PC-3 (cell line): ENCODE data around the gene ACSL6. TPM values are rescaled to one million over a fixed set of nuclear protein-coding genes. Genes with fewer than 3 reads are reported as not detected.

Experiments
- ATAC-seq: fragments of 200-7000 bp; cut with Tn5 transposase; 2 replicates; pipeline ENCODE4 v1.9.1; 2020; ENCODE audit warnings: mild to moderate bottlenecking, moderate library complexity
- BruUV-seq: library from RNA; stranded (reverse); fragments of 400-500 nt; replicated peaks from 2 replicates; lab custom pipeline; 2021; lab: Mats Ljungman, UMichigan
- CTCF ChIA-PET: fragments of 300-600 bp; sonication (Branson Sonifier 250); formaldehyde crosslinking; loops from one replicate; lab custom pipeline; 2022; ENCODE audit warnings: antibody characterized with exemption; lab: Charles Lee
- POLR2A ChIA-PET: fragments of 300-600 bp; sonication (Branson Sonifier 250); formaldehyde crosslinking; loops from one replicate; lab custom pipeline; 2022; ENCODE audit warnings: antibody characterized with exemption; ENCODE audit not compliant: unreplicated experiment; lab: Charles Lee
- DNase-seq: peaks from one replicate; pipeline ENCODE4 v3.0.0-alpha.2; 2015
- H2AFZ ChIP-seq: fragments of 300-600 bp; sonication (generic); 2 replicates; pipeline ENCODE4 v1.6.0; 2016; ENCODE audit warnings: antibody characterized with exemption, low read length
- H3F3A ChIP-seq: fragments of 300-600 bp; sonication (generic); one replicate; pipeline ENCODE4 v1.6.0; 2017; ENCODE audit warnings: antibody characterized with exemption, low read length, control low read depth, mild to moderate bottlenecking; ENCODE audit not compliant: unreplicated experiment
- H3K27ac ChIP-seq: fragments of 300-600 bp; sonication (generic); 2 replicates; pipeline ENCODE4 v1.5.1; 2016; ENCODE audit warnings: mild to moderate bottlenecking, low read length
- H3K27me3 ChIP-seq: fragments of 300-600 bp; sonication (generic); 2 replicates; pipeline ENCODE4 v1.6.1; 2016; ENCODE audit warnings: low read length, mixed read lengths
- H3K36me3 ChIP-seq: fragments of 300-600 bp; sonication (generic); 2 replicates; pipeline ENCODE4 v1.6.1; 2016; ENCODE audit warnings: low read depth, mixed run types, low read length, mixed read lengths
- H3K4me1 ChIP-seq: fragments of 300-600 bp; sonication (generic); 2 replicates; pipeline ENCODE4 v1.5.1; 2016; ENCODE audit warnings: low read length; ENCODE audit not compliant: insufficient read depth
- H3K4me2 ChIP-seq: fragments of 300-600 bp; sonication (generic); 2 replicates; pipeline ENCODE4 v1.6.0; 2016; ENCODE audit warnings: low read length
- H3K4me3 ChIP-seq: fragments of 300-600 bp; sonication (generic); 2 replicates; pipeline ENCODE4 v1.5.1; 2016; ENCODE audit warnings: mild to moderate bottlenecking, low read length, mixed read lengths
- H3K79me2 ChIP-seq: fragments of 300-600 bp; sonication (generic); 2 replicates; pipeline ENCODE4 v1.6.1; 2017; ENCODE audit warnings: low read length, mixed read lengths
- H3K9ac ChIP-seq: fragments of 300-600 bp; sonication (generic); 2 replicates; pipeline ENCODE4 v1.6.0; 2016; ENCODE audit warnings: mild to moderate bottlenecking, low read length
- H3K9me2 ChIP-seq: fragments of 300-600 bp; sonication (generic); replicated peaks from 2 replicates; pipeline ENCODE4 v1.6.1; 2016; ENCODE audit warnings: mixed run types, low read length, mixed read lengths
- H3K9me3 ChIP-seq: fragments of 300-600 bp; sonication (generic); 2 replicates; pipeline ENCODE4 v1.6.1; 2016; ENCODE audit warnings: low read length, mixed read lengths
- H4K20me1 ChIP-seq: fragments of 300-600 bp; sonication (generic); 2 replicates; pipeline ENCODE4 v1.6.1; 2016; ENCODE audit warnings: low read length, mixed read lengths
- CTCF ChIP-seq: fragments of 300-600 bp; sonication (generic); conservative IDR thresholded peaks from 2 replicates; pipeline ENCODE4 v1.5.1; 2017; ENCODE audit warnings: antibody characterized with exemption, low read depth, mild to moderate bottlenecking, low read length
- EZH2 ChIP-seq: fragments of 300-600 bp; sonication (generic); IDR thresholded peaks from one replicate; pipeline ENCODE4 v1.6.1; 2017; ENCODE audit warnings: antibody characterized with exemption, mild to moderate bottlenecking, low read length; ENCODE audit not compliant: unreplicated experiment
- EZH2phosphoT487 ChIP-seq: fragments of 300-600 bp; sonication (generic); IDR thresholded peaks from 2 replicates; pipeline ENCODE4 v1.6.1; 2018; ENCODE audit warnings: mild to moderate bottlenecking, antibody characterized with exemption, low read length, borderline replicate concordance
- intact Hi-C: fragments of 100-400 bp; cut with micrococcal nuclease; formaldehyde crosslinking; loops from 2 replicates; pipeline ENCODE4 v1.9.0; 2023
- total RNA-seq: library from RNA; depleted of rRNA; stranded (reverse); fragments of >200 nt; gene quantifications from 2 replicates; pipeline ENCODE4 v1.2.3, GENCODE V29; 2014

Gene ACSL6
- total RNA-seq, 1 experiment from 2014 or later = 0.15 TPM

GRCh38 chr5:131981516-131981915, 29.9 kb downstream of the ACSL6 start:
- no peaks in the 10 kb centered on the region for H3K9me3 ChIP-seq
- no peak for TF ChIP-seq CTCF
- no peak for TF ChIP-seq EZH2
- TF ChIP-seq EZH2phosphoT487 = no peak
- POLR2A ChIA-PET = interaction anchor here (0.6 kb wide), 1 partner anchor 34 kb away, joined by 14 read pairs; no protein-coding TSS in a partner anchor
- H3K9me2 ChIP-seq = no peaks in the 10 kb centered on the region
- no peaks in the 10 kb centered on the region for H3F3A ChIP-seq
- H3K27ac ChIP-seq = no peak overlapping the region
- no peaks in the 10 kb centered on the region for H3K79me2 ChIP-seq
- intact Hi-C loops = no loop called here
- H3K27me3 ChIP-seq = no peaks in the 10 kb centered on the region
- H3K36me3 ChIP-seq = no peaks in the 10 kb centered on the region
- BruUV-seq = no TSS peak
- DNase-seq (no peak), ATAC-seq (no peak)
- CTCF ChIA-PET = no interaction called here
- H2AFZ ChIP-seq = no peak overlapping the region
- no peak overlapping the region for H3K4me2 ChIP-seq
- H4K20me1 ChIP-seq = no peaks in the 10 kb centered on the region
- no peak overlapping the region for H3K4me3 ChIP-seq
- H3K4me1 ChIP-seq = no peaks in the 10 kb centered on the region
- H3K9ac ChIP-seq = no peak overlapping the region

DNA sequence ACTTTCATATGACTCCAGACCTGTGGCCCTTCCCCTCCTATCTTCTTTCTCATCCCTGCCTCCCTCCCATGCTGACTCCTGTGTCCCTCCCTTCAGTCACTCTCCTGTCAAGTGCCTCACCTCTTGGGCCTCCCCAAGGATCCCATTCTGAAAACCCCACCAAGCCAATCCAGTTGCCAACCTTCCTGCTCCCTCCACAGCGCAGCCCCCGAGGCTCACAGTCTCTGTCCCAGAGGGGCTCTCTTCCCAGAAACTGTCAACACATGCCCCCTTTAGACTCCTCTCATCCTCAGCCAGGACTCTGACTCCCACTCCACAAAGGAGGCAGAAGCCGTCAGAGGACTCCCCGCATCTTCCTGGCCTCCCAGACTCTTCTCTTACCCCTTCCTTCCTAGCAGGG, 30.8 kb downstream of the ACSL6 start:
- Histone ChIP-seq H3K9ac (no peak overlapping the region), H2AFZ (no peak overlapping the region), H3K36me3 (no peaks in the 10 kb centered on the region), H3K4me1 (no peaks in the 10 kb centered on the region), H3K79me2 (no peaks in the 10 kb centered on the region), H3K9me3 (no peaks in the 10 kb centered on the region), H3F3A (no peaks in the 10 kb centered on the region), H3K9me2 (no peaks in the 10 kb centered on the region), H3K27ac (no peak overlapping the region), H4K20me1 (no peaks in the 10 kb centered on the region), H3K4me2 (no peak overlapping the region), H3K27me3 (no peaks in the 10 kb centered on the region), H3K4me3 (no peak overlapping the region)
- intact Hi-C loops = no loop called here
- no TSS peak for BruUV-seq
- ChIA-PET CTCF (no interaction called here), POLR2A (no interaction called here)
- no peak for ATAC-seq
- TF ChIP-seq CTCF (no peak), EZH2 (no peak), EZH2phosphoT487 (no peak)
- no peak for DNase-seq

GRCh38 chr5:131979816-131980215, 31.6 kb downstream of the ACSL6 start:
- BruUV-seq = no TSS peak
- TF ChIP-seq CTCF = no peak
- no peak for TF ChIP-seq EZH2
- TF ChIP-seq EZH2phosphoT487 = no peak
- ATAC-seq = no peak
- Histone ChIP-seq H4K20me1 (no peaks in the 10 kb centered on the region), H3K4me3 (no peak overlapping the region), H3K4me2 (no peak overlapping the region), H3K9ac (no peak overlapping the region), H3F3A (no peaks in the 10 kb centered on the region), H3K36me3 (no peaks in the 10 kb centered on the region), H3K9me2 (no peaks in the 10 kb centered on the region), H3K27ac (no peak overlapping the region), H3K79me2 (no peaks in the 10 kb centered on the region), H2AFZ (no peak overlapping the region), H3K9me3 (no peaks in the 10 kb centered on the region), H3K27me3 (no peaks in the 10 kb centered on the region), H3K4me1 (no peaks in the 10 kb centered on the region)
- ChIA-PET POLR2A (no interaction called here), CTCF (no interaction called here)
- intact Hi-C loops = no loop called here
- DNase-seq = no peak
